ENCODE results near the gene GSTCD.

The GSTCD gene

GRCh38 chr4:105894660-105895582, 186.3 kb downstream of the GSTCD start, which contains the start of gene NPNT:
TSS of gene NPNT (plus strand) at chr4:105895471. CDS start at chr4:105895653, 182 bp downstream.
- no peak for DNase-seq (ENCODE audit: low read depth in 3 of 3)

DNA sequence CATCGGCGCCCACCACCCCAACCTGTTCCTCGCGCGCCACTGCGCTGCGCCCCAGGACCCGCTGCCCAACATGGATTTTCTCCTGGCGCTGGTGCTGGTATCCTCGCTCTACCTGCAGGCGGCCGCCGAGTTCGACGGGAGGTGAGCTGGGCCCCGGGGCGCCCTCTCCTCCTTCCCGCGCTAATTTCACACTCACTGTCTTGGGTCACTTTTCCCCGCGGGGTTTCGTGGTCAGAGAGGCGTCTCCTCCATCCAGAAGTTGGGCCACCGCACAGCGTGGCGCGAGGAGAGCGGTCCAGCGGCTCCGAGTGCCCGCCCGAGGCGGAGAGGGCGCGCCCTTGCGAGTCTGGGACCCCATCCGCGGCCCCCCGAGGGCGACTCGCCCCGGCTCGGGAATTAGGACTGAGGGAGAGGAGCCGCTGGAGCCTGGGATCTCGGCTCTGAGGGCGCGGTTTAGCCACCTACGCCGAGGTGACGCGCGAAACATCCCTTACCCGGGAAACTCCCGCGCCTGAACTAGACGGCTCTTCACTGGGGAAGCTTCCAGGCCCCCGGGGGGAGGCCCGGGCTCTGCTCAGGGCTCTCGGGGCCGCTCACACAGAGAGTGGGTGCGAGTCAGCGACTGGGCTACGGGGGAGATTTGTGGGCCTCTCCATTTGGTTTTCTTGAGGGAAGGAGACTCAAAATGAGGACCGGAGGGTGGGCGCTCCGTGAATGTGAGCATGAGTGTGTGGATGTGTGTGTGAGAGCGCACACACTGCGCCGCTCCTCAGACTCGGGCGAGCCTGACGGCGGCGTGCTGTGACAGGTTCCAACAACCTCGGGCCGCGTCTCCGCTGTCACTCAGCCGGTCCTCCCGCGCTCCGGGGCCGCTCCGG, 187.2 kb downstream of the GSTCD start:
- peak in 1 of 3 experiments; percentile 8 for DNase-seq (ENCODE audit: low read depth in 3 of 3)

- DNase-seq (ENCODE audit: low read depth in 3 of 3) = no peak
Measured at GRCh38 chr4:105896461-105896942, 187.9 kb downstream of the GSTCD start.
